Measurements from ENCODE around the gene BABAM2.

Gene BABAM2

GRCh38 chr2:27907547-27907946 is 17.0 kb downstream of the BABAM2 start:
- no peaks in the 10 kb centered on the region for H3K27me3 ChIP-seq (ENCODE audit: insufficient read depth, low read length, poor library complexity)
- no peak for TF ChIP-seq EZH2 (IDR thresholded peaks at IDR 0.05; ENCODE audit: borderline replicate concordance, low read depth, low read length, severe bottlenecking)
- TF ChIP-seq CTCF (IDR thresholded peaks at IDR 0.05; ENCODE audit: borderline replicate concordance, extremely low read depth, low read length, poor library complexity, severe bottlenecking): no peak
- H2AFZ ChIP-seq (ENCODE audit: low read depth, low read length): no peak overlapping the region
- no peak overlapping the region for H3K27ac ChIP-seq (ENCODE audit: low read length)
- H3K4me1 ChIP-seq (ENCODE audit: insufficient read depth, low read length): no peaks in the 10 kb centered on the region
- no peaks in the 10 kb centered on the region for H3K9me3 ChIP-seq (ENCODE audit: insufficient read depth, low read length, severe bottlenecking)
- H3K4me3 ChIP-seq (ENCODE audit: low read depth in 1 of 2, low read length in 2 of 2): no peak overlapping the region
- H3K4me2 ChIP-seq (ENCODE audit: insufficient read depth, low read length): no peak overlapping the region
- peaks cover 4% of the 10 kb centered on the region; the same call in 1 of the 2 replicates for H3K36me3 ChIP-seq (ENCODE audit: insufficient read depth, low read length)
- H3K9ac ChIP-seq (ENCODE audit: low read depth, low read length): no peak overlapping the region
- ATAC-seq (ENCODE audit: insufficient read depth, low read depth) (no peak), DNase-seq (no peak)
- peaks cover 15% of the 10 kb centered on the region for H3K79me2 ChIP-seq (ENCODE audit: insufficient read depth, low read length)
- no peaks in the 10 kb centered on the region for H4K20me1 ChIP-seq (ENCODE audit: insufficient read depth, low read length)

GRCh38 chr2:27909901-27910300 is 19.4 kb downstream of the BABAM2 start:
- no peak for ATAC-seq (ENCODE audit: insufficient read depth, low read depth)
- Histone ChIP-seq H3K27me3 (ENCODE audit: insufficient read depth, low read length, poor library complexity) (no peaks in the 10 kb centered on the region), H2AFZ (ENCODE audit: low read depth, low read length) (no peak overlapping the region), H3K4me3 (ENCODE audit: low read depth in 1 of 2, low read length in 2 of 2) (no peak overlapping the region), H3K9ac (ENCODE audit: low read depth, low read length) (no peak overlapping the region), H3K36me3 (ENCODE audit: insufficient read depth, low read length) (peaks cover 4% of the 10 kb centered on the region; the same call in 1 of the 2 replicates), H3K79me2 (ENCODE audit: insufficient read depth, low read length) (peaks cover 13% of the 10 kb centered on the region; the same call in 1 of the 2 replicates), H3K27ac (ENCODE audit: low read length) (no peak overlapping the region), H3K9me3 (ENCODE audit: insufficient read depth, low read length, severe bottlenecking) (no peaks in the 10 kb centered on the region), H3K4me2 (ENCODE audit: insufficient read depth, low read length) (no peak overlapping the region), H4K20me1 (ENCODE audit: insufficient read depth, low read length) (no peaks in the 10 kb centered on the region), H3K4me1 (ENCODE audit: insufficient read depth, low read length) (no peaks in the 10 kb centered on the region)
- no peak for DNase-seq
- TF ChIP-seq EZH2 (IDR thresholded peaks at IDR 0.05; ENCODE audit: borderline replicate concordance, low read depth, low read length, severe bottlenecking) (no peak), CTCF (IDR thresholded peaks at IDR 0.05; ENCODE audit: borderline replicate concordance, extremely low read depth, low read length, poor library complexity, severe bottlenecking) (no peak)

- Histone ChIP-seq H3K27ac (ENCODE audit: low read length) (no peak overlapping the region), H3K27me3 (ENCODE audit: insufficient read depth, low read length, poor library complexity) (no peaks in the 10 kb centered on the region), H3K4me2 (ENCODE audit: insufficient read depth, low read length) (no peak overlapping the region), H3K4me3 (ENCODE audit: low read depth in 1 of 2, low read length in 2 of 2) (no peak overlapping the region), H3K4me1 (ENCODE audit: insufficient read depth, low read length) (no peaks in the 10 kb centered on the region), H3K79me2 (ENCODE audit: insufficient read depth, low read length) (0 out of 2 replicates have a peak, but pooled peaks cover 10% of the 10 kb centered on the region), H3K9ac (ENCODE audit: low read depth, low read length) (no peak overlapping the region), H2AFZ (ENCODE audit: low read depth, low read length) (no peak overlapping the region), H4K20me1 (ENCODE audit: insufficient read depth, low read length) (no peaks in the 10 kb centered on the region), H3K36me3 (ENCODE audit: insufficient read depth, low read length) (peaks cover 4% of the 10 kb centered on the region; the same call in 1 of the 2 replicates), H3K9me3 (ENCODE audit: insufficient read depth, low read length, severe bottlenecking) (no peaks in the 10 kb centered on the region)
- no peak for DNase-seq
- ATAC-seq (ENCODE audit: insufficient read depth, low read depth): no peak
- TF ChIP-seq CTCF (IDR thresholded peaks at IDR 0.05; ENCODE audit: borderline replicate concordance, extremely low read depth, low read length, poor library complexity, severe bottlenecking) (no peak), EZH2 (IDR thresholded peaks at IDR 0.05; ENCODE audit: borderline replicate concordance, low read depth, low read length, severe bottlenecking) (no peak)
Measured at GRCh38 chr2:27911458-27912210, 21.1 kb downstream of the BABAM2 start.

Data from DND-41 (cell line).